Measurements from ENCODE around the gene NBDY. TPM values are rescaled to one million over a fixed set of nuclear protein-coding genes. Genes with fewer than 3 reads are reported as not detected.
A peak's percentile ranks its signal among the peaks of the same experiment; 100 is the strongest.

Gene NBDY
- total and polyA plus RNA-seq, 2 of the 13 experiments (the other 11 are each of a cell fraction or from before 2014, with no cell fraction given): 1.4 to 1.7 TPM

- DNase-seq (ENCODE audit: low spot score) (no peak), ATAC-seq (peak; percentile 37), FAIRE-seq (no peak)
- peak overlapping the region; percentile 73 for H3K4me2 ChIP-seq (ENCODE audit: low read depth, low read length)
- 46% methylated on average over 4 of the region's 11 CpGs for WGBS (ENCODE audit: low lambda C conversion rate)
- no peaks in the 10 kb centered on the region for H4K20me1 ChIP-seq (ENCODE audit: insufficient read depth, low read length)
- CTCF ChIA-PET (ENCODE audit: low intra/inter-chr PET ratio, low total read pairs): interaction anchor here (1.8 kb wide), 1 partner anchor 174 kb away, joined by 12 read pairs; no protein-coding TSS in a partner anchor
- no peaks in the 10 kb centered on the region for H3K27me3 ChIP-seq (ENCODE audit: control insufficient read depth in 1 of 2, insufficient read depth in 2 of 2, low read length in 2 of 2)
- no peaks in the 10 kb centered on the region for H3K79me2 ChIP-seq (ENCODE audit: insufficient read depth, low read length)
- H3K27ac ChIP-seq (ENCODE audit: extremely low read length, insufficient read depth, low read length): no peak overlapping the region
- BruUV-seq (replicated peaks): no TSS peak
- POLR2A ChIA-PET: no interaction called here
- no peak overlapping the region for H3K4me3 ChIP-seq (replicated peaks in 1 of 3; ENCODE audit: insufficient read depth in 1 of 3, low read depth in 2 of 3, low read length in 3 of 3)
- TF ChIP-seq, protein P1, sequence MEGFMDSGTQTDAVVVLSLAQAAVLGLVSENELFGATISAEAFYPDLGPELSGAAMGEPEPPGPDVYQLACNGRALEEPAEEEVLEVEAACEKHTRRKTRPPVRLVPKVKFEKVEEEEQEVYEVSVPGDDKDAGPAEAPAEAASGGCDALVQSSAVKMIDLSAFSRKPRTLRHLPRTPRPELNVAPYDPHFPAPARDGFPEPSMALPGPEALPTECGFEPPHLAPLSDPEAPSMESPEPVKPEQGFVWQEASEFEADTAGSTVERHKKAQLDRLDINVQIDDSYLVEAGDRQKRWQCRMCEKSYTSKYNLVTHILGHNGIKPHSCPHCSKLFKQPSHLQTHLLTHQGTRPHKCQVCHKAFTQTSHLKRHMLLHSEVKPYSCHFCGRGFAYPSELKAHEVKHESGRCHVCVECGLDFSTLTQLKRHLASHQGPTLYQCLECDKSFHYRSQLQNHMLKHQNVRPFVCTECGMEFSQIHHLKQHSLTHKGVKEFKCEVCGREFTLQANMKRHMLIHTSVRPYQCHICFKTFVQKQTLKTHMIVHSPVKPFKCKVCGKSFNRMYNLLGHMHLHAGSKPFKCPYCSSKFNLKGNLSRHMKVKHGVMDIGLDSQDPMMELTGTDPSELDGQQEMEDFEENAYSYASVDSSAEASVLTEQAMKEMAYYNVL (CRISPR knock-in tag; IDR thresholded peaks at IDR 0.05; ENCODE audit: borderline replicate concordance): no peak
- no peak overlapping the region for H3K9ac ChIP-seq (ENCODE audit: insufficient read depth, low read depth, low read length)
- in situ Hi-C loops (cut with HindIII; ENCODE audit: extremely low pct_ligation_motif_present, low pct_unique_long_range_greater_than_20kb): loop anchor here (25.0 kb wide), 1 partner anchor 183 kb away; the partner anchor contains the start of gene SPIN3
- H3K36me3 ChIP-seq (replicated peaks in 1 of 2; ENCODE audit: control insufficient read depth in 1 of 2, insufficient read depth in 2 of 2, low read length in 2 of 2): no peaks in the 10 kb centered on the region
- H3K4me1 ChIP-seq (ENCODE audit: insufficient read depth, low read length): no peaks in the 10 kb centered on the region
- no peaks in the 10 kb centered on the region for H3K9me3 ChIP-seq (ENCODE audit: low read length)
- H2AFZ ChIP-seq (ENCODE audit: low read length): peak overlapping the region; percentile 72
- intact Hi-C loops (cut with micrococcal nuclease; ENCODE audit: unreplicated experiment): loop anchor here (1.0 to 5.0 kb wide), 3 partner anchors 174 to 1223 kb away; no protein-coding TSS in a partner anchor
These were observed 75.0 kb downstream of the NBDY start for GRCh38 chrX:56803850-56804681.

GRCh38 chrX:56804867-56805266, 75.8 kb downstream of the NBDY start:
- H2AFZ ChIP-seq (ENCODE audit: low read length): no peak overlapping the region
- no CpG with 5 or more reads among the region's 4 CpGs for WGBS (ENCODE audit: low lambda C conversion rate)
- H3K27me3 ChIP-seq (ENCODE audit: control insufficient read depth in 1 of 2, insufficient read depth in 2 of 2, low read length in 2 of 2): no peaks in the 10 kb centered on the region
- in situ Hi-C loops (cut with HindIII; ENCODE audit: extremely low pct_ligation_motif_present, low pct_unique_long_range_greater_than_20kb) (loop anchor here (25.0 kb wide), 1 partner anchor 182 kb away; the partner anchor contains the start of gene SPIN3), intact Hi-C loops (cut with micrococcal nuclease; ENCODE audit: unreplicated experiment) (loop anchor here (5.0 kb wide), 2 partner anchors 647 to 1222 kb away; no protein-coding TSS in a partner anchor)
- H3K27ac ChIP-seq (ENCODE audit: extremely low read length, insufficient read depth, low read length): no peak overlapping the region
- H3K4me1 ChIP-seq (ENCODE audit: insufficient read depth, low read length): no peaks in the 10 kb centered on the region
- H3K36me3 ChIP-seq (replicated peaks in 1 of 2; ENCODE audit: control insufficient read depth in 1 of 2, insufficient read depth in 2 of 2, low read length in 2 of 2): no peaks in the 10 kb centered on the region
- H3K4me2 ChIP-seq (ENCODE audit: low read depth, low read length): no peak overlapping the region
- FAIRE-seq (no peak), ATAC-seq (no peak), DNase-seq (ENCODE audit: low spot score) (no peak)
- POLR2A ChIA-PET: no interaction called here
- no peaks in the 10 kb centered on the region for H4K20me1 ChIP-seq (ENCODE audit: insufficient read depth, low read length)
- no peaks in the 10 kb centered on the region for H3K79me2 ChIP-seq (ENCODE audit: insufficient read depth, low read length)
- no peak overlapping the region for H3K4me3 ChIP-seq (replicated peaks in 1 of 3; ENCODE audit: insufficient read depth in 1 of 3, low read depth in 2 of 3, low read length in 3 of 3)
- BruUV-seq (replicated peaks): no TSS peak
- TF ChIP-seq SYNCRIP (IDR thresholded peaks at IDR 0.05; ENCODE audit: insufficient read depth, low read depth, low read length) (no peak), TARDBP (CRISPR knock-in tag; IDR thresholded peaks at IDR 0.05) (no peak), PRMT3 (CRISPR knock-in tag; IDR thresholded peaks at IDR 0.05; ENCODE audit: borderline replicate concordance, low read depth) (no peak), NCOA1 (CRISPR knock-in tag; IDR thresholded peaks at IDR 0.05) (no peak), SNAPC5 (CRISPR knock-in tag; IDR thresholded peaks at IDR 0.05; ENCODE audit: borderline replicate concordance) (no peak), MBNL3 (CRISPR knock-in tag; conservative IDR thresholded peaks at IDR 0.05) (no peak), HDAC2 (CRISPR knock-in tag; IDR thresholded peaks at IDR 0.05) (no peak)
- H3K9ac ChIP-seq (ENCODE audit: insufficient read depth, low read depth, low read length): no peak overlapping the region
- CTCF ChIA-PET (ENCODE audit: low intra/inter-chr PET ratio, low total read pairs): no interaction called here
- H3K9me3 ChIP-seq (ENCODE audit: low read length): no peaks in the 10 kb centered on the region
